GM19324 (cell line): ENCODE measurements around the gene NLGN3.

Experiments used
- ATAC-seq: cut with Tn5 transposase; IDR thresholded peaks from one replicate; pipeline ENCODE4 v1.9.1; 2021; ENCODE audit warnings: mild to moderate bottlenecking, moderate library complexity; ENCODE audit not compliant: unreplicated experiment, low FRiP score

The NLGN3 gene

DNA sequence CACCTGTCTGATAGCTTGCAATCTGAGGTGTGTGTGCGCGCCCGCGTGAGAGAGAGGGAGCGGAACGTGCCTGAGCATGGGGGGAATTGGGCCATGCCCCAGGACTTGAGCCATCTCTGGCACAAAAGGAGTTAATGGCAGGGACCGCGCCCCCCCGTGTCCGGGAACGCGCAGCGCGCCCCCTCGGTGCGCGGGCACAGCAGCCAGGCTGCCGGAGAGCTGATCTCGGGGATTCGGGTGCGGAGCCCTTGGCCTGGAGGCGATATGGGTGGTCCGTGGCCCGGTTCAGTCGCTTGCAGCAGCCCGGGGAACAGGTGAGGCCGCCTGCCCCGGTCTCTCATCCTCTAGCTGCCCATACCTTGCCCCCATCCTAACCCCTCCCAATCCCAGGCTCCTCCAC, at the start of gene NLGN3:
TSS of gene NLGN3 (plus strand) at position 191 of the 400 bp plus-strand sequence. CDS start 2,909 bp downstream, outside the sequence.
- no peak for ATAC-seq

DNA sequence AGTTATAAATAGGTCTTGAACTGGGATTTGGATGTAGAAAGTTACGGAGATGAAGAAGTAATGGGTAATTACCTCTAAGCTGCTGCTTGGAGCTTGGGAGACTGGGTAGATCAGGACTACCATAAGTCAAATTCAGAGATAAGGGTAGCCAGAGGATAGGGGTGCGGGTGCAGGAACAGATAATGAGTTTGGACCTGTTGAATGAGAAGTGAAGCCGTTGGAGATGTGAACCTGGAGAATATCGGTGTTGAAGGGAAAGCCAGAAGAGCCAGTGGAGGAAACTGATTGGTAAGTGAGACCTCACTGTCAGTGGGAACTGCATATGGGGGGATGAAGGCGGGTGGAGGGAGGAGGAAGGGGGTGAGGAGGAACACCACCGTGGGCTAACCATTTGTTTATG, 49.6 kb upstream of the NLGN3 start:
- ATAC-seq = no peak

DNA sequence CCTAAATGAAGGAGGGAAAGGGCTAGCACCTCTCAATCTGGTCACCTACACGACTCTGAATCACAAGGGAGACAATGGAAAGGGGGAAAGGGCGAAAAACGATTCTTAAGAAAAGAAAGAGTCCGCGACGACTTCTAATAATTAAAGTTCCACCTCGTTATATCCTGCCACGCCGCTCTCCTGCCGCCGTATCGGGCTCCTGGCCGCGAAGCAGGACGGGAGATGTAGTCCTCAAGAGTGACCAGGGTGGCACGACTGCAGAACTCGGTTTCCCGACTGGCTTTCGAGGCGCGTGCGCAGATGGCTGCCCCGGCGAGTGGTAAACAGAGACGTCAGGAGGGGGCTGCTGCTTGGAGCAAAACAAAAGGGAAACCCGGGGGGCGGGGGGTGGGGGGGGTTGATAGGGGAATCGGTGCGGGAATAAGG, 49.1 kb upstream of the NLGN3 start, which contains the start of gene FOXO4:
TSS of gene FOXO4 (plus strand) at position 297 of the 426 bp plus-strand sequence. CDS start 678 bp downstream, outside the sequence.
- peak; percentile 82 for ATAC-seq

DNA sequence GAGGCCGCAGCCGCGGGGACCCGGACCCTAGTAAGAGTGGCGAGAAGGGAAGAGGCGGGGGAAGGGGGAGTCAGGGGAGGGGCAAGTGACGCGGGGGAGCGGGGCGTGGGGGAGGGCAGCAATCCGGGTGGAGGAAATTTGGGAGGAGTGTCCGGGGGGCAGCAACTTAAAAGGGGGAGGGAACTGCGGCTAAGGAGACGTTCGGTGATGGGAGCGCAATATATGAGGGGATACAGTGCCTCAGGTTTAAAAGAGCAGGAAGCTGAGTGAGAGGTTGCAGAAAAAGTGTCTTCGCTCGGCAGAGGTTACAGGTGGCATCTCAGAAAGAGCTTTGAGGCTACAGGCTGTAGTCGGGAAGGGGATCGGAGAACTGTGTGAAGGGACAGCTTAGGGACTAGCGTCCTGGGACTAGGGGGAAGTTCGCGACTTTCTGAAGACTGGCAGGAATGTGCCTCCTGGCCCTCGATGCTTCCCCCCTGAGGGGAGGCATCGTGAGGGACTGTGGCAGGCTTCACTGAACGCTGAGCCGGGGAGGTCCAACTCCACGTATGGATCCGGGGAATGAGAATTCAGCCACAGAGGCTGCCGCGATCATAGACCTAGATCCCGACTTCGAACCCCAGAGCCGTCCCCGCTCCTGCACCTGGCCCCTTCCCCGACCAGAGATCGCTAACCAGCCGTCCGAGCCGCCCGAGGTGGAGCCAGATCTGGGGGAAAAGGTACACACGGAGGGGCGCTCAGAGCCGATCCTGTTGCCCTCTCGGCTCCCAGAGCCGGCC, 48.5 kb upstream of the NLGN3 start:
- ATAC-seq = peak; percentile 19

DNA sequence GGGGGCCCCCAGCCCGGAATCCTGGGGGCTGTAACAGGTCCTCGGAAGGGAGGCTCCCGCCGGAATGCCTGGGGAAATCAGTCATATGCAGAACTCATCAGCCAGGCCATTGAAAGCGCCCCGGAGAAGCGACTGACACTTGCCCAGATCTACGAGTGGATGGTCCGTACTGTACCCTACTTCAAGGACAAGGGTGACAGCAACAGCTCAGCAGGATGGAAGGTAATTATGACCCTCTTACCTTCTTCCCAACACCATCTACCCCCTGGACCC, 47.9 kb upstream of the NLGN3 start:
- ATAC-seq = no peak

DNA sequence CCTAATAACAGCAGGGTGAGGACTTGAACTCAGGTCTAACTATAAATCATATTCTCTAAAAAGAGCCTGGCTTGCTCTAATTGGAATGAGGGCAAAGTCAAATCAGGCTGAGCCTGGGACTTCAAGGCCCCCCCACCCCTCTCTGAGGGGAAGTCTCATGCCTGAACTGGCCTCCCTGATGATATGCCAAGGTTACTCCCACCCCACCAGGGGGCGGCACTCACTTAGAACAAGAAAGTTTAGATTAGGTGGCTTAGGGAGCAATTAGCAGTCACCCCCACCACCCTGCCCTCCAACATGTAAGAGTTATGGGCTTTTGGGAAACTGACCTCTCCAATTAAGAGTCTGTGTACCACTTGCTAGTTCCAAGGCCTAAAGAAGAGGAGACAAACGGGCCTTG, 46.3 kb upstream of the NLGN3 start:
- no peak for ATAC-seq

DNA sequence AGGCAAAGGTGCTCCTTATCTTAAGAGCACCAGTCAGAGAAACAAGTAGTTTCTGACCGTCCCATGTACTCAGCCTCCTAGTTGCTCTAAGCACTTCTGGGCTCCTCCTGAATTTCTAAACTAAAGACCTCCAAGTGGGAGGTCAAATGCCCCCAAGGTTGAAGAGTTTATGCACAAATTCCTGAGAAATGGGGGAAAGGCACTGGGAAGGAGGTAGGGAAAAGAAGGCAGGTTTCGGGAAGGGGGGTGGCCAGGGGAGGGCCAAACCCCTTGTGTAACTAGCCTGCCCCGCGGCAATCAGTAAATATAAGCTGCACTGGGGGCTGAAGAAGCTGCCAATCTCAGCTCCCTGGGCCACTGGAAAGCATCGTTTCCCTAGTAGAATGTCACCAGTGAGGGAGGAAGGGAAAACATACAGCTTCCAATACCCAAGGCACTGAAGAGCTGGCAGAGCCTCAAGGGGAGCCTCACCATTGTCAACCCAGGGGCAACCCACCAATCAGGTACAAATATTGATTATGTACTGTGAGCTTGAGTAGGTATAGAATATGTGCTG, 45.6 kb upstream of the NLGN3 start:
- no peak for ATAC-seq

DNA sequence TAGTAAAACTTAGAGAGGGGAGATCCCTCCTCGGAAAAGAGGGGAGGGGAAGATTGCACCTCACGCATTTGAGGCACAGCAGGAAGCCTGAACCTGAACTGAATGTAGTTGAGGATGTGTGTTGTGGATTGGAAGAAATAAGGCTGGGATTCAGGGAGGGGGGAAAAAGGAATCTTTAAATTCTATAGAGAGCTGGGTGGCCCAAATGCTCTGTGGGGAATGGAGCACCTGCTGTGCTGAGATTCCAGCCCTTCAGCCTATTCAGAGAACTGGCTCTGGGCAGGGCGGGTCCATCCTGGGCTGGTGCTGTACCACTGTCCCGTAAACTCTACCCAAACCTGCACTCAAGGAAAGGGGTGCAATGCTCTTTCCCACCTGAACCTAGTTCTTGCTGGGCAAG, 44.9 kb upstream of the NLGN3 start:
- ATAC-seq = no peak

DNA sequence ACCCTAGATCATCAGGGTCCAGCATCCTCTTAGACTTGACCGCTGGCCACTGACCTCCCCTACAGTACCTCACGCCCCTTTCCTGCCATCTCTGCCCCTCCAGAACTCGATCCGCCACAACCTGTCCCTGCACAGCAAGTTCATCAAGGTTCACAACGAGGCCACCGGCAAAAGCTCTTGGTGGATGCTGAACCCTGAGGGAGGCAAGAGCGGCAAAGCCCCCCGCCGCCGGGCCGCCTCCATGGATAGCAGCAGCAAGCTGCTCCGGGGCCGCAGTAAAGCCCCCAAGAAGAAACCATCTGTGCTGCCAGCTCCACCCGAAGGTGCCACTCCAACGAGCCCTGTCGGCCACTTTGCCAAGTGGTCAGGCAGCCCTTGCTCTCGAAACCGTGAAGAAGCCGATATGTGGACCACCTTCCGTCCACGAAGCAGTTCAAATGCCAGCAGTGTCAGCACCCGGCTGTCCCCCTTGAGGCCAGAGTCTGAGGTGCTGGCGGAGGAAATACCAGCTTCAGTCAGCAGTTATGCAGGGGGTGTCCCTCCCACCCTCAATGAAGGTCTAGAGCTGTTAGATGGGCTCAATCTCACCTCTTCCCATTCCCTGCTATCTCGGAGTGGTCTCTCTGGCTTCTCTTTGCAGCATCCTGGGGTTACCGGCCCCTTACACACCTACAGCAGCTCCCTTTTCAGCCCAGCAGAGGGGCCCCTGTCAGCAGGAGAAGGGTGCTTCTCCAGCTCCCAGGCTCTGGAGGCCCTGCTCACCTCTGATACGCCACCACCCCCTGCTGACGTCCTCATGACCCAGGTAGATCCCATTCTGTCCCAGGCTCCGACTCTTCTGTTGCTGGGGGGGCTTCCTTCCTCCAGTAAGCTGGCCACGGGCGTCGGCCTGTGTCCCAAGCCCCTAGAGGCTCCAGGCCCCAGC, 43.8 kb upstream of the NLGN3 start:
- no peak for ATAC-seq

DNA sequence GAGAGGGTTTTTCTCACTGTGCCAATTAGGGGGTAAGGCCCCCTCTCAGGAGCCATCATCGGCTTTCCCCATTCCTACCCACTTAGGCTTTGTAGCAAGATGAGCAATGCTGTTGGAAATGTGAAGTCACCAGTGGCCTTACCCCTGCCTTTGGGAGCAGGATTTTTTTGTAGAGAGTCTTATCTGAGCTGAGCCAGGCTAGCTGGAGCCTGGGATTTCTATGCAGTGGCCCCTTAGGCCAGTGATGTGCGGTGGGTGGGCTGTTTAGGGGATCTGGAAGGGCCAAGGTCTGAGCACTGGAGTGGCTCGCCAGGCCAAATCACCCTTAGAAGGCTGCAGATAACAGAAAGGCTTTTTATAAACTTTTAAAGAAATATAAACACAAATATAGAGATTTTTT, 42.3 kb upstream of the NLGN3 start:
- ATAC-seq = no peak

DNA sequence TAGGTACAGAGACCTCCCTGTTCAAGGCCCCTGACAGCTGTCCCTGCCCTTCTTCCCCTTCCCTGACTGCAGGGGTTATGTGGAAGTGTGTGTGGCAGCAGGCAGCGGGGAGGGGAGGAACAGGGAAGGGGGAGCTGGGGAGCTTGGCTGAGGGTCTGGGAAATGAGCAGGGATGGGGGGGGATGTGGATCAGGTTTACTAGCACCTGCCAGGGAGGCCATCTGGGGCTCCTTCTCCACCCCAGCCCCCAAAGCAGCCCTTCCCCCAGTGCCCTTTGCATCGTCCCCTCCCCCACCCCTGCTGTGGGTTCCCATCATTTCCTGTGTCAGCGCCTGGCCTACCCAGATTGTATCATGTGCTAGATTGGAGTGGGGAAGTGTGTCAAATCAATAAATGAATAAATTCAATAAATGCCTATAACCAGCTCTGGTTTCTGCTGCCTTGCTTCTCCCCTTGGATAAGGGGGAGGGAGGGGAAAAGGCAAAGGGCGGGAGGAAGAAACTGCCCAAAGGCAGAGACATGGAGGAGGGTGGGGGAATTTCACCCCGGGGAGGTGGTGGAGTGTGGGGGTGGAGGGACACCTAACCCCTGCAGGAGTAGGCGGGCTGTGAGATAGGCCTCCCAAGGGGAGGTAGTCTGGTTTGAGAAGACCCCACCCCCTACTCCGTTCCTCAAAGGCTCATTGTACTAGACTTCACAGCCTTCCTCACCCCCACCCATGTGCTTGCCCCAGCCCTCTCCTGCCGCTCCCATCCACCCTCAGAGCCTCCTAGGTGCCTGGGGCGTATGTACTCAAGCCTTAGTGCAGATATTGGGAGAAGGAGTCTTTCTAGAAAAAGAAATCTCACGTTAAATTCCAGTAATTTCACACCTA, 41.3 kb upstream of the NLGN3 start:
- no peak for ATAC-seq

DNA sequence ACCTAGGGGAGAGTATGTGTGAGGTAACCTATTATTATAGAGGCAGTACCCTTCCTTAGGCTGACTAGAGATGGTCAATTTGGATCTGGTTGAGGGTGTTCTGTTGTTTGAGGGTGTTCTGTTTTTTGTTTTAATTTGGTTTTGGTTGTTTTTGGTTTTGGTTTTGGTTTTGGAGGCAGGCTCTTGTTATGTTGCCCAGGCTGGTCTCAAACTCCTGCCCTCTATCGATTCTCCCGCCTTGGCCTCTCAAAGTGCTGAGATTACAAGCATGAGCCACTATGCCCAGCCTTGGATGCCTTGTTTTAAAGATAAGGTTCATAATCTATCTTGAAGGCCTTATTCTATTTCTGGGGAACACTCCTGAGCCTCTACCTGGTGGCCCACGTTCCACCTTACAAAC, 39.0 kb upstream of the NLGN3 start:
- ATAC-seq = no peak

DNA sequence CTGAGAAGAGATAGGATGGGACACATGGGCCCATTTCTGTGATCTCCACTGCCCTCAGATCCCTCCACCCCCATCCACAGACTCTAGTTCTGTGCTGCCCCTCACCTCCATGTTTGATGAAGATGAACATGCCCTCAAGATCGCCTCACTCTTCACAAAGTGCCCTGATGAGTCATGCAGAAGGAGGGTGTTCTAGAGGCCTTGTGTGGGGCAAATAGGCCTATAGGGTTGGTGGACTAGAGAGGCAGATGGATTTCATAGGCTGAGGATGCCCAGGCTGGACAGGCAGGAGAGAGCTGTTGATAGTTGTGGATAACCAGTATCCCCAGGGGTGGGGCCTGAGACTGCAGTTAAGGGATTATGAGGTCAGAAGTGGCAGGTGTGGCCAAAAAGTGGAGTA, 38.2 kb upstream of the NLGN3 start, which contains the start of gene CXorf65:
TSS of gene CXorf65 (minus strand) at position 314 of the 400 bp plus-strand sequence. CDS start at position 130, 184 bp downstream.
- ATAC-seq = no peak

DNA sequence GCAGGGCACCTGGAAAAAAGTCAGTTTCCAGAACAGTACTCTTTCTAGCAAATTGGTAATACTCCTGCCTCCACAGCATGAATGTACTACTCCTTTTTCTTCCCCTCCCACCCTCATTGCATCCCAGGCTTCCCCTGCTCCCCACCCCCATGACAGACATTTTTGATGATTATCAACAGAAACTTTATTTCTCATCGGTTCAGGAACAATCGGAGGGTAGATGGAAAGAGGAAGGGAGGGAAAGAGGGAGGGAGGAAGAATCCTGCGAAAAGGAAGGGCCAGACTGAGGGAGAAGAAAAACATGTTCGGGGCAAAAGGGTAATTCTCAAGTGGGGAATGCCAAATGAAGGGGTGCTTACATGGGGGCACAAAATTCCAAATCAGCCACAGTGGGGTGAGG, 37.4 kb upstream of the NLGN3 start:
- no peak for ATAC-seq

DNA sequence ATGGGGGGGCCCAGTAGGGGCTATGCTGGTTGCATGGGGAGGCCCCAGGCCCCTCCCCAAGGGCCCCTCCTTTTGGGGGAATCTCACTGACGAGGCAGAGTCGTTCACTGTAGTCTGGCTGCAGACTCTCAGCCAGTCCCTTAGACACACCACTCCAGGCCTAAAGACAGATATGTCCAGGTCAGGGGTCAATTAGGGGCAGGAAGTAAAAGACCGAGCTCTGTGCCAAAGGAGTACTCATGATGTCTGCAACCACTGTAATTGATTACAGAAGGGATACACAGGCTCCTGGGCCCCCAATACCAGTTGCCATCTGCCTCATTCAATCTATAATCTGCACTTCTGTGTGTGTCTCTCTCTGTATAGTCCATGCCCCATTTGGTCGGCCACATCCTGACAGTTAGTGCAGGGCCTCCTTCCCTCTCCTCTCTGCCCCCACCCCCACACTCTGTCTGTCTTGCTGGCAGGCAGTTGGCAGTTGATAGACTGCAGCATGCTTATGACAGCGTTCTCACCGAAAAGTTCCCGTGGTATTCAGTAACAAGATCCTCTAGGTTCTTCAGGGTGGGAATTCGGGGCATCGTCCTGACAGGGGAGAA, 36.8 kb upstream of the NLGN3 start:
- ATAC-seq = no peak

DNA sequence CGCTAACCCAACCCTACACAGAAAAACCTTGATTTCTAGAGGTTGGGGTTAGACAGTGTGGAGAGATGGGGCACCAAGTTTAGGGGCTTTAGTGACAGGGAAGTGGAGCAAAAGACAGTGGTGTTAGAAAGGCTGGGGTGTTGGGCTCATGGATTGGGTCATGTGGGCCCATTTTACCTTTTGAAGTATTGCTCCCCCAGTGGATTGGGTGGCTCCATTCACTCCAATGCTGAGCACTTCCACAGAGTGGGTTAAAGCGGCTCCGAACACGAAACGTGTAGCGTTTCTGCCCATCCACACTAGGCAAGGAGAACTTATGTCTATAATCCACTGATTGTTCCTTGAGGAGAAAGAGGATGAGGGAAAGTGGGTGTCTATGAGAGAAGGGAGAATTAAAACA, 35.6 kb upstream of the NLGN3 start:
- no peak for ATAC-seq

DNA sequence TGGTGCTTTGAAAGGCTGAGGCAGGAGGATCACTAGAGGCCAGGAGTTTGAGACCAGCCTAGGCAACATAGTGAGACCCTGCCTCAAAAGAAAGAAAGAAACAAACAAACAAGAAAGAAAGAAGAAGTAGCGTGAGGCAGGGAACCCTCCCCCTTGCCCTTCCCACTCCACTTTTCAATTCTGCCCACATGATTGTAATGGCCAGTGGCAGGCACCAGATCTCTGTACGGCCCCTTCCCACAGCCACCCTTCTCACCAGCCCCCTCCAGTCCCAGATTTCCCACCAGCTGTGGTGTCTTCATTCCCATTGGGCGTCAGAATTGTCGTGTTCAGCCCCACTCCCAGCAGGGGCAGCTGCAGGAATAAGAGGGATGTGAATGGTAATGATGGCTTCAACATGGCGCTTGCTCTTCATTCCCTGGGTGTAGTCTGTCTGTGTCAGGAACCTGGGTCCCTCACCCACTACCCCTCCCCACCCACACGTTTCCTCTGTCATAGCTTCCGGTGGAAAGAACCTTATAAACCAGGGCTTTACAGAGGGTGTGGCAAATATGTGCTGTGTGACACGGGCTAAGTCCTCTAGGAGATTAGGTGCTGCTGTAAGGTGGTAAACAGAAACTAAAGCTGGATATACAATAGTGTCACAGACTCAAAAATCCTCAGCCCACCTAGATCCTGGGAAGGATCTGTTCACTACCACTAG, 33.3 kb upstream of the NLGN3 start, which contains the start of gene IL2RG:
TSS of gene IL2RG (minus strand) at position 437 of the 703 bp plus-strand sequence. CDS start at position 399, 38 bp downstream.
- ATAC-seq = peak; percentile 85

DNA sequence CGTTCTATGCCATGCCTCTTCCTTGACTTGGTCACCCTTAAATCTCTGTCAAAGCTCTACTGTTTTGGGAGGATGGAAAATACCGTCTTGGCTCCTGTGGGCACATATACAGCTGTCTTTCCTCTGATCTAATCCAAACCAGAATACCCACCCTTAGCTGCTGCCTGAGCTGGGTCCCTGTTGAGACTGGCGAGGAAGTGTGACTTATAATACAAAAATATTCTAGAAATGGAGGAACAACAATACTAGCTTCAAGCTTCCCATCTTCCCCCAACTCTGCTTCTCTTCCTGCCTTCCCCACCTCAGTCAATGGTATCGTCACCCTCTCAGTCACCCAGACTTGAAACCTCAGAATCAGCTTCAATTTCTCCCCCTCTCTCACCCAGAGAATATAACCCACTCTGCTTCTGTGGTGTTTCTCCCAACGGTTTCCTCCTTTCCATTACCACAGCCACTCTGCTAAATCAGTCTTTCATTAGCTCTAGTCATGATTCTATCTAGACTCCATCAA, 32.7 kb upstream of the NLGN3 start:
- peak; percentile 7 for ATAC-seq

DNA sequence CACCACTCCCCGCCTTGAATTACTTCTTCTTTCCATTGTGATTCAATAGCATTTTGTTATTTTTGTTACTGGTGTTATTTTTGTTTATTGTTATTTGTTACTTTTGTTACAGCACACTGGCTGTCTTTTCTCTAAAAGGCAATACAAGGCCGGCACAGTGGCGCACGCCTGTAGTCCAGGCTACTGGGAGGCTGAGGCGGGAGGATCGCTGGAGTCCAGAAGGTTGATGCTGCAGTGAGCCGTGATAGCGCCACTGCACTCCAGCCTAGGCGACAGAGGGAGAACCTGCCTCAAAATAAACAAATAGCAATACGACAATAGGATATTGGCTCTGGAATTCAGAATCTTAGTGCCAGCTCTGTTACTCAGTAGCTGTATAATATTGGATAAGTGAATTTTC, 27.3 kb upstream of the NLGN3 start:
- no peak for ATAC-seq
